Subcutaneous adipose tissue (tissue), 4 donors: ENCODE results near the gene SEMA3C. TPM values are rescaled to one million over a fixed set of nuclear protein-coding genes. Genes with fewer than 3 reads are reported as not detected.

Experiments used
- CTCF ChIP-seq: fragments of 450-650 bp; IDR thresholded peaks from one replicate; pipeline ENCODE4 v1.5.1; 2016; ENCODE audit warnings: low read depth, mild to moderate bottlenecking, control low read depth, antibody characterized with exemption, moderate library complexity
- total RNA-seq, 4 donors: library from RNA; depleted of rRNA; stranded (reverse); fragments of >200 nt; gene quantifications; one replicate each; pipeline ENCODE4 v1.1.0, GENCODE V29; 2016

Gene SEMA3C
- total RNA-seq, 4 donors from 2014 or later, result 57.3 to 174 (median 96.9) TPM

DNA sequence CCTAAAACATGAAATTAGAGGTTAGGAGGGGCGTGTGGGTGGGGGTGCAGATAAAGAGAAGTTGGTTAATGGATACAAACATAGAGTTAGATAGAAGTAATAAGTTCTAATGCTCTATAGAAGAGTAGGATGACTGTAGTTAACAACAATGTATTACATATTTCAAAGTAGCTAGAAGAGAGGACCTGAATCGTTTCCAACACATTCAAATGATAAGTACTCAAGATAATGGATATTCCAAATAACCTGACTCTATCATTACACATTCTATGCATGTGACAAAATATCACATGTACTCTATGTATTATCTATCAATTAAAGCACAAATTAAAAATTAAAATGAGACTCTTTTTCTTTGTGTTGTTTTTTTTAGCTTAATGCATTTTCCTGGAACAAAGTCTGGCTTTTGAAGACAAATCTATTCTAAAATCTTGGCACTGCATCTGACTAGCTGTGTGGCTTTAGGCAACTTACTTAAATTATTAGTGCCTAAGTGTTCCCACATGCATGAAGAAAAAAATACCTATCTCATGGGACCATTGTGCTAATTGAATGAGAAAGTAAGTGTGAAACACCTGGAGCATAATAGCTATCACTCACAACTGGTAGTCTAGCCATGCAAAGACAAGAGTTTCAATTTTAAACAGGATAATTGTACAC, 75.7 kb downstream of the SEMA3C start:
- TF ChIP-seq CTCF, result no peak

GRCh38 chr7:80842022-80842790, 76.6 kb downstream of the SEMA3C start:
- TF ChIP-seq CTCF, result no peak

DNA sequence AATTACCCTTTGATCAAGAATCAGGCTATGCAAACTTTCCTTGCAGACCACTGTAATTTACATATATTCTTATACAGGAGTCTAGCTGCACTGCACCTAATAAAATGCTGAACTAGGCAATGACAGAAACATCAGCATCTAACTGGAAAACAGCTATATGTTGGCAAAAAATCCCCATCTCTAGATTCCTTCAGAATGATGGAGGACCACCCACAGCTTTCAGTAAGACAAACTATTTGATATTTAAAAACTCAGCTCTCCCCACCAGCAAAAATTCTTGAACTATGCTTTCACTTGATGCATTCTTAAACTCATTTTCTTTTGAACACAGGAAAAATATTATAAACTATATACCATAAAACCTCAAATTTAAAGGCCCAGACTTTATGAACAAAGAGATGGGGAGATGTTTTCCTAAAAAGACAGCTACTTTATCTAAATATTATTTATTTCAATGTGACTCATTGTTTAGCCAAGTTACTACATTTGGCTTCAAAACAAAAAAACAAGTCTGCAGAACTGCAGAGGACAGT, 77.4 kb downstream of the SEMA3C start:
- TF ChIP-seq CTCF, result no peak

- no peak for TF ChIP-seq CTCF
Measured at GRCh38 chr7:80840681-80841080, 78.2 kb downstream of the SEMA3C start.

- TF ChIP-seq CTCF, result no peak
Measured at GRCh38 chr7:80839855-80840254, 79.0 kb downstream of the SEMA3C start.

DNA sequence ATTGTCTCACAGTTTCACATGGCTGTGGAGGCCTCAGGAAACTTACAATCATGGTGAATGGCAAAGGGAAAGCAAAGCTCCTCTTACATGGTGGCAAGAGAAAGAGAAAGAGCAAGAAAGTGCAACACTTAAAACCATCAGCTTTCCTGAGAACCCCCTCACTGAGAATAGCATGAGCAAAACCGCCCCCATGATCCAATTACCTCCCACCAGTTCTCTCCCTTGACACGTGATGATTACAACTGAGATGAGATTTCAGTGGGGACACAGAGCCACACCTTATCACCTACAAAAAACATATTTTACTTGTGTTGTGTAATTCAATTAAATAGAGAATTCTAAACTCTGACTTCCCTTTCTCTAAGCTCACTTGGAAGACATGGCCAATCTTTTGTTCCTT, 80.2 kb downstream of the SEMA3C start:
- no peak for TF ChIP-seq CTCF

- TF ChIP-seq CTCF, result no peak
Measured at GRCh38 chr7:80837345-80837744, 81.5 kb downstream of the SEMA3C start.
